NCI-H2107 treated with DMSO at 0.1 percent for 48 hours (cell line): ENCODE results near the gene EGFLAM.
"Not testable (repeated sequence)": the region's sequence is repeated elsewhere in the genome, so short reads cannot be mapped to it uniquely, and the experiment has no call there.

Source experiments
- DNase-seq: peaks from one replicate; lab custom pipeline; 2025; ENCODE audit not compliant: unreplicated experiment; lab: John Stamatoyannopoulos, UW

Gene EGFLAM

GRCh38 chr5:38413696-38414095 lies 155.3 kb downstream of the EGFLAM start:
- no peak for DNase-seq

GRCh38 chr5:38414348-38414747 lies 156.0 kb downstream of the EGFLAM start:
- no peak for DNase-seq

- DNase-seq, result not testable (repeated sequence)
Measured at GRCh38 chr5:38415772-38416171, 157.4 kb downstream of the EGFLAM start.

GRCh38 chr5:38417658-38418017 lies 159.3 kb downstream of the EGFLAM start:
- DNase-seq, result no peak

GRCh38 chr5:38420246-38420645 lies 161.9 kb downstream of the EGFLAM start:
- no peak for DNase-seq

- peak; percentile 67 for DNase-seq
Measured at GRCh38 chr5:38420691-38421390, 162.5 kb downstream of the EGFLAM start.

- DNase-seq, result no peak
Measured at GRCh38 chr5:38422622-38423021, 164.3 kb downstream of the EGFLAM start.

GRCh38 chr5:38423276-38424147 lies 165.2 kb downstream of the EGFLAM start:
- DNase-seq, result no peak

GRCh38 chr5:38424148-38425060 lies 166.0 kb downstream of the EGFLAM start:
- DNase-seq, result no peak

GRCh38 chr5:38426490-38426889 lies 168.1 kb downstream of the EGFLAM start:
- no peak for DNase-seq

- DNase-seq, result no peak
Measured at GRCh38 chr5:38426986-38427950, 168.9 kb downstream of the EGFLAM start.

GRCh38 chr5:38431242-38431853 lies 173.0 kb downstream of the EGFLAM start:
- no peak for DNase-seq

GRCh38 chr5:38433160-38433861 lies 175.0 kb downstream of the EGFLAM start:
- no peak for DNase-seq

- DNase-seq, result no peak
Measured at GRCh38 chr5:38434966-38435705, 176.8 kb downstream of the EGFLAM start.

GRCh38 chr5:38438757-38439156 lies 180.4 kb downstream of the EGFLAM start:
- DNase-seq, result no peak

- peak; percentile 92 for DNase-seq
Measured at GRCh38 chr5:38441453-38442246, 183.3 kb downstream of the EGFLAM start.

GRCh38 chr5:38442247-38442573 lies 183.9 kb downstream of the EGFLAM start:
- DNase-seq, result no peak

GRCh38 chr5:38443390-38443789 lies 185.0 kb downstream of the EGFLAM start:
- DNase-seq, result no peak
